Bronchial epithelial cell (primary cell): ENCODE measurements around the gene SERPINH1. TPM values are rescaled to one million over a fixed set of nuclear protein-coding genes. Genes with fewer than 3 reads are reported as not detected.

Experiments
- DNase-seq: peaks from one replicate; pipeline ENCODE4 v3.0.0-alpha.2; 2010; ENCODE audit warnings: low read depth
- FAIRE-seq: peaks from 2 replicates; lab custom pipeline; 2011; peaks lifted over from hg19 to GRCh38; lab: Jason Lieb, UNC
- H3K27me3 ChIP-seq: 2 replicates; pipeline ENCODE4 v1.5.1; 2011; ENCODE audit warnings: low read length; ENCODE audit not compliant: control insufficient read depth, insufficient read depth
- H3K36me3 ChIP-seq: 2 replicates; pipeline ENCODE4 v1.5.1; 2011; ENCODE audit warnings: low read length; ENCODE audit not compliant: control insufficient read depth, insufficient read depth
- H3K4me3 ChIP-seq: 2 replicates; pipeline ENCODE4 v1.5.1; 2011; ENCODE audit warnings: mild to moderate bottlenecking, low read depth, low read length, control low read depth
- CTCF ChIP-seq: IDR thresholded peaks from 2 replicates; pipeline ENCODE4 v1.5.1; 2011; ENCODE audit warnings: mild to moderate bottlenecking, moderate library complexity, low read length, control low read depth, inconsistent platforms; ENCODE audit not compliant: insufficient read depth, severe bottlenecking
- total RNA-seq: library from RNA; depleted of rRNA; stranded (reverse); fragments of >200 nt; gene quantifications from 2 replicates; pipeline ENCODE4 v1.2.1, GENCODE V29; 2014

Gene SERPINH1
- total RNA-seq, 1 donor from 2014 or later: 86.9 TPM

- DNase-seq (peak; percentile 37), FAIRE-seq (no peak)
- no peak overlapping the region for H3K4me3 ChIP-seq
- H3K36me3 ChIP-seq: peaks cover 10% of the 10 kb centered on the region
- no peaks in the 10 kb centered on the region for H3K27me3 ChIP-seq
- no peak for TF ChIP-seq CTCF
These were observed 14.5 kb downstream of the SERPINH1 start for GRCh38 chr11:75576499-75576918.

DNA sequence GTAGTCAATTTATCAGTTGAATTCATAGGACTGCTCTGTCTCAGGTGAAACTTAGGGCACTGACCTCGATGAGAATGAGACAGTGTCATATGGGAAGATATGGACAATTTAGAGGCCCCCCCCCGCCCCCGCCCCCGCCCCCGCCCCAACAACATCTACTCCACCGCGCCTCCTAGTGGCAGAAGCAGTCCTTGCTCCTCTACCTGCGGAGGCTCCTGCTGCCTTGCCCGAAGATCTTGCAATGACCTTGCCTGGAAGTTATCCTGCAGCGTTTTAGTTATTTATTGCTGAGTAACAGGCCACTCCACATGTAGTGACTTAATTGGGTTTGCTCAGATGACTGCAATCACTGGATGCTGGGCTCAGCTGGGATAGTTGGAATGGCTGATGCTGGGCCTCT is 15.2 kb downstream of the SERPINH1 start:
- DNase-seq: peak; percentile 27
- TF ChIP-seq CTCF: peak; percentile 61

DNA sequence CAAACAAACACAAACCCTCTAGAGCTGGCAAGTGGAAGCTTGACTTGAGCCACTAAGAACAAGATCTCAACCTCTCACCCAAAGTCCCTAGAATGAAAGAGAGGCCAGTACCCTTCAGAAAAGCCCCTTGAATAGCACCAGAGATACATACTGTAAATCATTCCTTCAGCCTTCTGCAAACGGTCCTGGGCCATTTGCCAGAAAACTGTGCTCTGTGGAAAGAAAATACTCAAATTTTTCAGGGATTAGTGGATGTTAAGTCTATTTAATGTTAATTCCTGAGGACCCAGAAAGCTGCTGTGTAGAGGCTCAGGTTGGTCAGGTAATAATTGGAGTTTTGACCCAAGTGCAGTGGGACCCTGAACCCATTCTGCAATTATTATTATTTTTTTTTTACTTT is 16.9 kb downstream of the SERPINH1 start:
- no peak for FAIRE-seq
- Histone ChIP-seq H3K36me3 (no peaks in the 10 kb centered on the region), H3K27me3 (no peaks in the 10 kb centered on the region), H3K4me3 (no peak overlapping the region)
- TF ChIP-seq CTCF: no peak
- no peak for DNase-seq

More for the DNA sequence above, 15.2 kb downstream of the SERPINH1 start:
- no peak overlapping the region for H3K4me3 ChIP-seq
- no peaks in the 10 kb centered on the region for H3K27me3 ChIP-seq
- FAIRE-seq: no peak
- H3K36me3 ChIP-seq: peaks cover 3% of the 10 kb centered on the region

DNA sequence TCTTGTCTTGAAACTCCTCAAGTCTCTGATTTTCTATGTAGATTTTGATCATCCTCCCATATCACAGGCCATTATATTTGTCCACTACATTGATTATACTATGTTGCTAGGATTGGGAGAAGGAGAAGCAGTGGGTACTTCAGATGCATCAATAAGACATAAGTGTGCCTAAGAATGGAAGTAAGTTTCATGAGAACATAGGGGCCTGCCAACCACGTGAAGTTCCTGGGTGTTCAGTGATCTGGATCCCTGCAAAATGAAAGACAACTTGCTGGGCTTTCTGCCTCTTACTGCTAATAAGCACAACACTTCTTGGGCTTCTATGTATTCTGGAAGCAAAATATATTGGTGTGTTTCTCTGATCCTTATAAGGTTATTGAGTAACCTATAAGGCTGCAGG is 17.8 kb downstream of the SERPINH1 start:
- no peak for FAIRE-seq
- Histone ChIP-seq H3K36me3 (no peaks in the 10 kb centered on the region), H3K4me3 (no peak overlapping the region), H3K27me3 (no peaks in the 10 kb centered on the region)
- TF ChIP-seq CTCF: no peak
- no peak for DNase-seq

GRCh38 chr11:75582506-75582894 is 20.4 kb downstream of the SERPINH1 start:
- Histone ChIP-seq H3K4me3 (peak overlapping the region; percentile 66), H3K27me3 (no peaks in the 10 kb centered on the region), H3K36me3 (no peaks in the 10 kb centered on the region)
- TF ChIP-seq CTCF: no peak
- FAIRE-seq (no peak), DNase-seq (no peak)

DNA sequence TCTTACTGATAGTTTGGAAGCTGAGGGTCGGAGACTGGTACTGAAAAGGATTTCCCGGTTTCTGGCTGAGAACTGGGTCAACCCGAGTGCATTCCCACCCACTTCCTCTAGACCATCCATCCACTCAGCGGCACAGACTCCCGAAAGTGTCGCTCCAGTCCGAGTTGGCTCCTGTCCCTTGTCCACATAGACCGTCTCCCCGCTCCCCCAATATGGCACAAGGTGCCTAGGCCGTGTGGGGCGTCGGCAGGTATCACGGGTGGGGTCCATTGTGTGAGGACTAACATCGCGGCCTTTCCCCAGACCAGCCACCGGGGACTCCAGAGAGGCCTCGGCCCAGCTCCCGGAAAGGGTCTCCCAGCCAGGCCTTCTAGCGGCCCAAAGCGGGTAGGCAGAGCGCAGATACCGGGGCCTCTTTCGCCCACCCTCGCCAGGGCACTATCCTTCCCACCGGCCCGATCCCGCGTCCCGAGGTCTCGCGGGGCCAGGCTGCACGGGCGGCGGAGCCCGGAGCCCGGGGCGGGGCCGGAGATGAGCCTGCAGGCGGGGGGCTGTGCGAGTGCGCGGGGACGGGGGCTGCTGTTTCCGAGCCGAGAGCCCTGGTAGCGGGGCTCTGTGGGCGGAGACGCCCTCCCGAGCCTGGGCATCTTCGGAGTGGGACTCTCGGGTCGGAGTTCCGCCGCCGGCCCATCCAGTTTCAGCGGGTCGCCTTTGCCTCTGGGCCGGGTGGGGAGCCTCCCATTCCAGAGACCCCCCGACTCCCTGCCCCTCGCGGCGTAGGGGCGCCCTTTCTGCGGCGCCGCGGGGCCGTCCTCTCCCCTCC is 21.1 kb downstream of the SERPINH1 start:
- Histone ChIP-seq H3K36me3 (no peaks in the 10 kb centered on the region), H3K4me3 (peak overlapping the region; percentile 66), H3K27me3 (no peaks in the 10 kb centered on the region)
- FAIRE-seq (no peak), DNase-seq (no peak)
- TF ChIP-seq CTCF: no peak
